Gastrocnemius medialis (tissue), 4 donors: ENCODE results near the gene ASPM. TPM values are rescaled to one million over a fixed set of nuclear protein-coding genes. Genes with fewer than 3 reads are reported as not detected.

Experiments
- total RNA-seq, 4 donors: library from RNA; depleted of rRNA; stranded (reverse); fragments of >200 nt; gene quantifications; one replicate each; pipeline versions ENCODE4 v1.1.0 to v1.2.3, GENCODE V29; 2016

ASPM gene
- total RNA-seq, 4 donors from 2014 or later: 0.05 to 0.52 (median 0.26) TPM

Other genes with a start within 250 kb of the ASPM start
- under 1 TPM in 2 of 4 donors, not detected in 2; 0.59 to 0.69 TPM for gene CFHR2, start 202.9 kb downstream of the ASPM start, total RNA-seq
- not detected for gene CFHR5, start 169.1 kb downstream of the ASPM start, total RNA-seq
- gene F13B, start 79.4 kb downstream of the ASPM start, total RNA-seq: not detected
- gene ZBTB41, start 54.6 kb upstream of the ASPM start, total RNA-seq: 10 to 100 TPM in 2 of 4 donors, 1 to 10 TPM in 2; 6.9 to 14.2 (median 10.9) TPM
- gene CRB1, start 121.6 kb upstream of the ASPM start, total RNA-seq: 1 to 10 TPM in 2 of 4 donors, under 1 TPM in 2; 0.44 to 2.5 (median 1.0) TPM